HUES6 (cell line): ENCODE results near the gene KLHL22.
"Not testable (repeated sequence)": the region's sequence is repeated elsewhere in the genome, so short reads cannot be mapped to it uniquely, and the experiment has no call there.

Experiments used
- H3K27ac ChIP-seq: 2 replicates; pipeline ENCODE4 v1.7.0; 2013; ENCODE audit warnings: low read depth, mild to moderate bottlenecking, low read length, inconsistent platforms
- H3K27me3 ChIP-seq: 2 replicates; pipeline ENCODE4 v1.6.1; 2013; ENCODE audit warnings: low read length; ENCODE audit not compliant: control insufficient read depth, insufficient read depth
- H3K36me3 ChIP-seq: 2 replicates; pipeline ENCODE4 v1.6.1; 2013; ENCODE audit warnings: low read length; ENCODE audit not compliant: control insufficient read depth, insufficient read depth
- H3K4me1 ChIP-seq: 2 replicates; pipeline ENCODE4 v1.6.1; 2013; ENCODE audit warnings: low read length; ENCODE audit not compliant: control insufficient read depth, insufficient read depth
- H3K4me3 ChIP-seq: 2 replicates; pipeline ENCODE4 v1.5.1; 2013; ENCODE audit warnings: low read depth, low read length
- H3K9ac ChIP-seq: one replicate; pipeline ENCODE4 v1.6.1; 2013; ENCODE audit warnings: mild to moderate bottlenecking, low read length
- H3K9me3 ChIP-seq: 2 replicates; pipeline ENCODE4 v1.6.1; 2013; ENCODE audit warnings: low read depth, low read length; ENCODE audit not compliant: control insufficient read depth, insufficient read depth

Gene KLHL22

GRCh38 chr22:20423008-20423905, 72.3 kb downstream of the KLHL22 start:
- H3K27ac ChIP-seq, result no peak overlapping the region
- H3K4me3 ChIP-seq, result no peak overlapping the region
- H3K36me3 ChIP-seq, result peaks cover 7% of the 10 kb centered on the region; the same call in 1 of the 2 replicates
- H3K27me3 ChIP-seq, result peaks cover 44% of the 10 kb centered on the region
- H3K9ac ChIP-seq, result no peak overlapping the region
- no peaks in the 10 kb centered on the region for H3K9me3 ChIP-seq
- peaks cover 21% of the 10 kb centered on the region; the same call in 1 of the 2 replicates for H3K4me1 ChIP-seq

GRCh38 chr22:20422271-20423007, 73.2 kb downstream of the KLHL22 start:
- Histone ChIP-seq H3K9ac (no peak overlapping the region), H3K9me3 (no peaks in the 10 kb centered on the region), H3K27me3 (peaks cover 38% of the 10 kb centered on the region), H3K4me1 (peaks cover 21% of the 10 kb centered on the region; the same call in 1 of the 2 replicates), H3K36me3 (peaks cover 7% of the 10 kb centered on the region; the same call in 1 of the 2 replicates), H3K27ac (no peak overlapping the region), H3K4me3 (no peak overlapping the region)

- Histone ChIP-seq H3K9me3 (no peaks in the 10 kb centered on the region), H3K9ac (no peak overlapping the region), H3K36me3 (no peaks in the 10 kb centered on the region), H3K27me3 (peaks cover 29% of the 10 kb centered on the region), H3K4me1 (peaks cover 21% of the 10 kb centered on the region; the same call in 1 of the 2 replicates), H3K27ac (no peak overlapping the region), H3K4me3 (no peak overlapping the region)
Observed at GRCh38 chr22:20421507-20421874, 74.1 kb downstream of the KLHL22 start.

DNA sequence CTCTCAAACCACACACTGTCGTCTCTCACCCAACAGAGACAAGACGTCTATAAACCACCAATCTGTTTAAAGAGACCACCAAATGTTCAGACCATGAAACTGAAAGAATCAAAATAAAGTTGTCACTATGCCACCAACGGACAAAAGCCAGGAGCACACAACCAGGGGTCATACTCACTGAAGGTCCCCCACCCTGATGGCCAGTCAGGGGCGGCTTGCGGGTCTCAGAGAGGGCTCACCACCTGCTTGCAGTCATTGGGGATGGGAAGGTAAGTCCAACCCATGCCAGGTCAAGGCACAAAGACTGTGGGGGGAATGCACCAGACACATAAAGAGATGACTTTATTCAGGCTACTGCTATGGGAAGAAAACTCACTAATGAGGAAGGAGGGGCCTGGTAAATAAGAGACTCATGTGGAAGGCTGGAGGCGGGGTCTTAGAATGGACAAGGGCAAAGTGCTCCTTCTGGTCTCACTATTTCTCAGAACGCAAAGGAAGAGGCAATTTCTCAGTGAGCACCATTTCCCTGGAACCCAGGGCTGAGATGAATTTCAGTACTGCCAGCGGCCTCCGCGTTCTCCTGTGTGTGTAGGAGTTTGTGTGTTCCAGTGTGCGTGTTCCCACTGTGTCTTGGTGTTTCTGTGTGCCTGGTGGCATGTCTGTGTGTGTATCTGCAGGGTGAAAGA, 75.3 kb downstream of the KLHL22 start:
- Histone ChIP-seq H3K27ac (no peak overlapping the region), H3K4me1 (peaks cover 18% of the 10 kb centered on the region; the same call in 1 of the 2 replicates)

GRCh38 chr22:20419664-20419951, 76.0 kb downstream of the KLHL22 start:
- no peak overlapping the region for H3K27ac ChIP-seq
- H3K36me3 ChIP-seq, result no peaks in the 10 kb centered on the region
- no peaks in the 10 kb centered on the region for H3K9me3 ChIP-seq
- H3K4me3 ChIP-seq, result no peak overlapping the region
- H3K9ac ChIP-seq, result no peak overlapping the region
- peaks cover 12% of the 10 kb centered on the region for H3K27me3 ChIP-seq
- H3K4me1 ChIP-seq, result peaks cover 14% of the 10 kb centered on the region; the same call in 1 of the 2 replicates

More for the DNA sequence above, 75.3 kb downstream of the KLHL22 start:
- Histone ChIP-seq H3K9me3 (no peaks in the 10 kb centered on the region), H3K9ac (no peak overlapping the region), H3K4me3 (no peak overlapping the region), H3K27me3 (peaks cover 19% of the 10 kb centered on the region), H3K36me3 (no peaks in the 10 kb centered on the region)

- H3K4me1 ChIP-seq, result peaks cover 1% of the 10 kb centered on the region; the same call in 1 of the 2 replicates
- H3K27ac ChIP-seq, result no peak overlapping the region
- H3K9ac ChIP-seq, result peak overlapping the region; percentile 60
- peaks cover 11% of the 10 kb centered on the region for H3K27me3 ChIP-seq
- peak overlapping the region; percentile 66 for H3K4me3 ChIP-seq
- H3K9me3 ChIP-seq, result no peaks in the 10 kb centered on the region
- no peaks in the 10 kb centered on the region for H3K36me3 ChIP-seq
Observed at GRCh38 chr22:20418211-20418788, 77.3 kb downstream of the KLHL22 start.

GRCh38 chr22:20415699-20416098, 79.9 kb downstream of the KLHL22 start:
- H3K9ac ChIP-seq, H3K36me3 ChIP-seq, H3K9me3 ChIP-seq, H3K4me1 ChIP-seq, H3K27ac ChIP-seq, H3K4me3 ChIP-seq: not testable (repeated sequence)
- H3K27me3 ChIP-seq, result peaks cover 11% of the 10 kb centered on the region

DNA sequence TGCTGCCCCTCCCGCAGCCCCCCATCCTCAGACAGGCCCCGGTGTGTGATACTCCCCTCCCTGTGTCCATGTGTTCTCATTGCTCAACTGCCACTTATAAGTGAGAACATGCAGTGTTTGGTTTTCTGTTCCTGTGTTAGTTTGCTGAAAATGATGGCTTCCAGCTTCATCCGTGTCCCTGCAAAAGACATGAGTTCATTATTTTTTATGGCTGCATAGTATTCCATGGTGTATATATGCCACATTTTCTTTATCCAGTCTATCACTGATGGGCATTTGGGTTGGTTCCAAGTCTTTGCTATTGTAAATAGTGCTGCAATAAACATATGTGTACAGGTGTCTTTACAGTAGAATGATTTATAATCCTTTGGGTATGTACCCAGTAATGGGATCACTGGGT, 80.4 kb downstream of the KLHL22 start:
- H3K27me3 ChIP-seq, result peaks cover 11% of the 10 kb centered on the region
- not testable (repeated sequence) for H3K27ac ChIP-seq, H3K4me1 ChIP-seq, H3K36me3 ChIP-seq, H3K9me3 ChIP-seq, H3K9ac ChIP-seq, H3K4me3 ChIP-seq

- H3K9me3 ChIP-seq, result no peaks in the 10 kb centered on the region
- no peak overlapping the region for H3K27ac ChIP-seq
- no peaks in the 10 kb centered on the region for H3K36me3 ChIP-seq
- no peaks in the 10 kb centered on the region for H3K4me1 ChIP-seq
- H3K9ac ChIP-seq, result no peak overlapping the region
- H3K4me3 ChIP-seq, result no peak overlapping the region
- H3K27me3 ChIP-seq, result peaks cover 11% of the 10 kb centered on the region
Observed at GRCh38 chr22:20414450-20414849, 81.1 kb downstream of the KLHL22 start.

DNA sequence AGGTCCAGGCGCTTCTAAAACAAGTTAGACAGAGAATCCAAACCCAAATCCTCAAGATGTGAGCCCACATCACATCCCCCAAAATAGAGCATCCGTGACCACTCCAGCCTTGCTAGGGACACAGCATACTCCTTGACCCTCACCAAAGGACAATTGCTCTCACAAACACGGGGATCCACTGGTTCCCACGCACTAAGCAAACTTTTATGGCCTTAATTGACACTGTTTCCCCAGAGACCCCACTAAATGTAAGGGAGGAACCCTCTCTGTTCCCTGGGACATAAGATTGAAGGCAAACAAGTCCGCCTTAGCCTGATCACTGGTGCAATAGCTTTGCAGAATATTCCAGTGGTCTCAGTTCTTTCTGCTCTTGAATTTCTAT, 81.5 kb downstream of the KLHL22 start:
- Histone ChIP-seq H3K4me3 (no peak overlapping the region), H3K27ac (no peak overlapping the region), H3K4me1 (no peaks in the 10 kb centered on the region), H3K27me3 (peaks cover 8% of the 10 kb centered on the region), H3K9ac (no peak overlapping the region), H3K9me3 (no peaks in the 10 kb centered on the region), H3K36me3 (no peaks in the 10 kb centered on the region)
